ENCODE data around the gene ARHGAP20. TPM values are rescaled to one million over a fixed set of nuclear protein-coding genes. Genes with fewer than 3 reads are reported as not detected.

The ARHGAP20 gene
- total and polyA plus RNA-seq, 2 of the 8 experiments (the other 6 are each of a cell fraction or from before 2014, with no cell fraction given) = 0.05 to 0.28 TPM

DNA sequence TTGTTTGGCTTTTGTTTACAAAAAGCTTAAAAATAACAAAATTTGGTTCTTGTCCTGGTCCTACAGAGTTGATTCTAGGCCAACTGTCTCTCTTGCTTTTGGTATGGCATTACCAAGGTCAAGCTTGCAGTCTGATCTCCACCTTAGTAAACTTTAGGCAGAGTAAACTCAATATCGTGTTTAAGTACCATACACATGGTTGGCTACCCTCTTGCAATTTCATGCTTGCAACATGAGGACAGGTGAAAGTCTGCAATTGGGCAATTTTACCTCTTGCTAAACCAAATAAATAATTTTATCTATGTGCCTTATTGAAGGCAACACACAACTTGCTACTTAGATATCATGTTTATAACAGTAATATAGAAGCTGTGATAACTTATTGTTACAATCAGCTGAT lies 125.1 kb downstream of the ARHGAP20 start:
- no peaks in the 10 kb centered on the region for H3K36me3 ChIP-seq (ENCODE audit: control insufficient read depth in 2 of 4, insufficient read depth in 4 of 4, low read length in 3 of 4)
- H2BK15ac ChIP-seq (ENCODE audit: low read length) = no peak overlapping the region
- H2BK5ac ChIP-seq (ENCODE audit: low read depth, low read length) = no peak overlapping the region
- ChIA-PET CTCF (ENCODE audit: partially characterized antibody) (interaction anchor here (1.4 to 3.1 kb wide), 2 partner anchors 13 to 56 kb away, joined by 6 to 10 read pairs; no protein-coding TSS in a partner anchor), POLR2A (ENCODE audit: partially characterized antibody) (no interaction called here)
- no peaks in the 10 kb centered on the region for H4K20me1 ChIP-seq (replicated peaks in 1 of 2; ENCODE audit: control insufficient read depth in 1 of 2, insufficient read depth in 2 of 2, low read length in 2 of 2)
- no peaks in the 10 kb centered on the region for H3K9me3 ChIP-seq (ENCODE audit: insufficient read depth in 2 of 2, low read depth in 1 of 2, low read length in 1 of 2)
- no peak overlapping the region for H3K4ac ChIP-seq (replicated peaks; ENCODE audit: insufficient read length, low read depth, low read length)
- no peak overlapping the region for H4K91ac ChIP-seq (replicated peaks; ENCODE audit: insufficient read length, low read length)
- H3K18ac ChIP-seq (ENCODE audit: extremely low read depth, low read length) = no peak overlapping the region
- no peak overlapping the region for H2AFZ ChIP-seq (ENCODE audit: low read length)
- no peak for FAIRE-seq
- no peak overlapping the region for H4K5ac ChIP-seq (ENCODE audit: insufficient read length, low read depth, low read length)
- H2BK20ac ChIP-seq (ENCODE audit: low read length) = no peak overlapping the region
- no peaks in the 10 kb centered on the region for H3K79me1 ChIP-seq (ENCODE audit: low read depth, low read length)
- no peak overlapping the region for H3K56ac ChIP-seq (replicated peaks; ENCODE audit: insufficient read length, low read depth, low read length)
- WGBS, 2 experiments (ENCODE audit: extremely low coverage in 1 of 2, insufficient coverage in 1 of 2, insufficient read length in 1 of 2, insufficient replicate concordance in 2 of 2, low coverage in 1 of 2, low lambda C conversion rate in 2 of 2, missing lambda C conversion rate in 1 of 2) = 80% methylated on average over 1 of the region's 1 CpG; no CpG with 5 or more reads in 1 of the 2 experiments
- no peak for DNase-seq (ENCODE audit: low read depth in 1 of 2, low spot score in 2 of 2)
- no peaks in the 10 kb centered on the region for H3K79me2 ChIP-seq (ENCODE audit: control insufficient read depth in 1 of 2, insufficient read depth in 2 of 2, low read length in 2 of 2)
- no peak overlapping the region for H4K8ac ChIP-seq (ENCODE audit: extremely low read depth, insufficient read depth, low read length)
- H3K27ac ChIP-seq (ENCODE audit: low read depth, low read length) = no peak overlapping the region
- no peak overlapping the region for H2BK12ac ChIP-seq (ENCODE audit: low read depth, low read length)
- no peaks in the 10 kb centered on the region for H3K27me3 ChIP-seq (replicated peaks in 1 of 4; ENCODE audit: control insufficient read depth in 3 of 4, extremely low read depth in 1 of 4, insufficient read depth in 3 of 4, low read length in 3 of 4)
- H2BK120ac ChIP-seq (replicated peaks; ENCODE audit: low read depth, low read length) = no peak overlapping the region
- no peaks in the 10 kb centered on the region for H3K4me1 ChIP-seq (replicated peaks in 1 of 4; ENCODE audit: control insufficient read depth in 3 of 4, insufficient read depth in 4 of 4, low read length in 3 of 4)
- no peak overlapping the region for H2AK5ac ChIP-seq (ENCODE audit: low read depth, low read length)
- no peak overlapping the region for H3K9ac ChIP-seq (replicated peaks in 1 of 4; ENCODE audit: extremely low read depth in 1 of 4, low read depth in 3 of 4, low read length in 3 of 4)
- H3K23ac ChIP-seq (ENCODE audit: insufficient read length) = no peak overlapping the region
- H3K23me2 ChIP-seq (ENCODE audit: low read depth, low read length) = no peaks in the 10 kb centered on the region
- H3K4me2 ChIP-seq (ENCODE audit: insufficient read depth in 1 of 2, low read depth in 2 of 2, low read length in 2 of 2) = no peak overlapping the region
- no peak overlapping the region for H3K4me3 ChIP-seq (ENCODE audit: extremely low read depth in 1 of 4, insufficient read depth in 2 of 4, low read depth in 3 of 4, low read length in 4 of 4)
- H3K14ac ChIP-seq (ENCODE audit: insufficient read length) = no peak overlapping the region
- TF ChIP-seq, protein P1, sequence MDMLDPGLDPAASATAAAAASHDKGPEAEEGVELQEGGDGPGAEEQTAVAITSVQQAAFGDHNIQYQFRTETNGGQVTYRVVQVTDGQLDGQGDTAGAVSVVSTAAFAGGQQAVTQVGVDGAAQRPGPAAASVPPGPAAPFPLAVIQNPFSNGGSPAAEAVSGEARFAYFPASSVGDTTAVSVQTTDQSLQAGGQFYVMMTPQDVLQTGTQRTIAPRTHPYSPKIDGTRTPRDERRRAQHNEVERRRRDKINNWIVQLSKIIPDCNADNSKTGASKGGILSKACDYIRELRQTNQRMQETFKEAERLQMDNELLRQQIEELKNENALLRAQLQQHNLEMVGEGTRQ (IDR thresholded peaks at IDR 0.05; ENCODE audit: low read length) = no peak
- no peak for TF ChIP-seq POLR2AphosphoS5 (IDR thresholded peaks at IDR 0.05; ENCODE audit: low read depth, low read length)
- TF ChIP-seq SRF (IDR thresholded peaks at IDR 0.05; ENCODE audit: low read depth, low read length) = no peak
- TF ChIP-seq ZNF274 (IDR thresholded peaks at IDR 0.05; ENCODE audit: borderline replicate concordance, extremely low read depth, low read length) = no peak
- TF ChIP-seq TEAD4 (IDR thresholded peaks at IDR 0.05; ENCODE audit: low read depth, low read length) = no peak
- TF ChIP-seq RFX5 (IDR thresholded peaks at IDR 0.05; ENCODE audit: borderline replicate concordance, low read depth, low read length) = no peak
- no peak for TF ChIP-seq YY1 (IDR thresholded peaks at IDR 0.05; ENCODE audit: low read depth, low read length)
- no peak for TF ChIP-seq SP4 (IDR thresholded peaks at IDR 0.05; ENCODE audit: low read length)
- no peak for TF ChIP-seq MAFK (IDR thresholded peaks at IDR 0.05; ENCODE audit: low read depth, low read length)
- TF ChIP-seq, protein P2, sequence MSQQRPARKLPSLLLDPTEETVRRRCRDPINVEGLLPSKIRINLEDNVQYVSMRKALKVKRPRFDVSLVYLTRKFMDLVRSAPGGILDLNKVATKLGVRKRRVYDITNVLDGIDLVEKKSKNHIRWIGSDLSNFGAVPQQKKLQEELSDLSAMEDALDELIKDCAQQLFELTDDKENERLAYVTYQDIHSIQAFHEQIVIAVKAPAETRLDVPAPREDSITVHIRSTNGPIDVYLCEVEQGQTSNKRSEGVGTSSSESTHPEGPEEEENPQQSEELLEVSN (IDR thresholded peaks at IDR 0.05) = no peak
- TF ChIP-seq SUZ12 (IDR thresholded peaks at IDR 0.05; ENCODE audit: low read length) = no peak
- TF ChIP-seq, protein P3, sequence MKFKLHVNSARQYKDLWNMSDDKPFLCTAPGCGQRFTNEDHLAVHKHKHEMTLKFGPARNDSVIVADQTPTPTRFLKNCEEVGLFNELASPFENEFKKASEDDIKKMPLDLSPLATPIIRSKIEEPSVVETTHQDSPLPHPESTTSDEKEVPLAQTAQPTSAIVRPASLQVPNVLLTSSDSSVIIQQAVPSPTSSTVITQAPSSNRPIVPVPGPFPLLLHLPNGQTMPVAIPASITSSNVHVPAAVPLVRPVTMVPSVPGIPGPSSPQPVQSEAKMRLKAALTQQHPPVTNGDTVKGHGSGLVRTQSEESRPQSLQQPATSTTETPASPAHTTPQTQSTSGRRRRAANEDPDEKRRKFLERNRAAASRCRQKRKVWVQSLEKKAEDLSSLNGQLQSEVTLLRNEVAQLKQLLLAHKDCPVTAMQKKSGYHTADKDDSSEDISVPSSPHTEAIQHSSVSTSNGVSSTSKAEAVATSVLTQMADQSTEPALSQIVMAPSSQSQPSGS (IDR thresholded peaks at IDR 0.05; ENCODE audit: low read length) = no peak

Measured in H1 (cell line).